Measurements from ENCODE around the gene KCNJ14. TPM values are rescaled to one million over a fixed set of nuclear protein-coding genes. Genes with fewer than 3 reads are reported as not detected.

KCNJ14 gene
- 1 to 10 TPM; 1.3 to 1.5 TPM for total RNA-seq

DNA sequence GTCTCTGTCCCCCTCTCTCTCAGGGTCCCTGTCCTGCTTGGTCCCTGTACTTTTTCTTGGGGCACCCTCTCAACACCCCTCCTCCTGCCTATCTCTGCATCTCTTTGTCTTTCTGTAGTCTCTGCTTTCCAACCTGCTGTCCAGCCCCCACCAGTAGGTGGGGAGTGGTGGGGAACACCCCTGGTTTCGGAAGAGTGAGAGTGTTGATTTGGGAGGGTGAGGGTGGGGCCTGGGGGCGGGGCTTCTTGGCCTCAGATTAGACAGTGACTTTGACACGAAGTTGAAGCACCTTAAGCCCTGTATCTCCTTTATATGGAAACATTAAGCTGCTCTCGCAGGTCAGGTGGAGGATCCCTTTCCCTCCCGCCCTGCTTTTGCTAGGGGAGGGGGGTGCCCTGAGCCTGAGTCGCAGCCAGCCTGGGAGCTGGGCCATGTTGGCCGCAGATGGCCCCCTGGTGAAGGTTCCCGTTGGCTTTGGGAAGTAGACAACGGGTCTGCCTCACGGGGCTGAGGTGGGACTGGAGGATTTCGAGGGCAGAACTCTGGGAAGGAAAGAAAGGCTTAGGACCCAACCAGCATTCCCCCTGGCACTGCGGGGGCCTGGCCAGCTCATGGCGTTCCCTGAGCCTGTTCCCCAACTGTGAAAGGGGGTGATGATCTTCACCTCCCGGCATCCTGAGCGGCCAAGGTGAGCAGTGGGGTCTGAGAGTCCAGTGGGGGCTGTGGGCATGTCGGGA, at the start of gene KCNJ14:
TSS of gene KCNJ14 (plus strand) at position 404 of the 737 bp plus-strand sequence. CDS start 6,151 bp downstream, outside the sequence.
- no peak for ATAC-seq
- no peak within 1 kb of the TSS for H3K27ac Mint-ChIP-seq
- no peaks in the 10 kb centered on the region for H3K27me3 Mint-ChIP-seq
- ChIA-PET POLR2A (interaction anchor here (0.6 to 1.2 kb wide), 4 partner anchors 9 to 64 kb away, joined by 3 read pairs; partner anchors contain the start of genes GRWD1 and KDELR1), CTCF (no interaction called here)
- H3K4me3 Mint-ChIP-seq = no peak within 1 kb of the TSS
- peaks cover 12% of the 10 kb centered on the region for H3K4me1 Mint-ChIP-seq (ENCODE audit: low read depth)
- TF ChIP-seq, protein P1, sequence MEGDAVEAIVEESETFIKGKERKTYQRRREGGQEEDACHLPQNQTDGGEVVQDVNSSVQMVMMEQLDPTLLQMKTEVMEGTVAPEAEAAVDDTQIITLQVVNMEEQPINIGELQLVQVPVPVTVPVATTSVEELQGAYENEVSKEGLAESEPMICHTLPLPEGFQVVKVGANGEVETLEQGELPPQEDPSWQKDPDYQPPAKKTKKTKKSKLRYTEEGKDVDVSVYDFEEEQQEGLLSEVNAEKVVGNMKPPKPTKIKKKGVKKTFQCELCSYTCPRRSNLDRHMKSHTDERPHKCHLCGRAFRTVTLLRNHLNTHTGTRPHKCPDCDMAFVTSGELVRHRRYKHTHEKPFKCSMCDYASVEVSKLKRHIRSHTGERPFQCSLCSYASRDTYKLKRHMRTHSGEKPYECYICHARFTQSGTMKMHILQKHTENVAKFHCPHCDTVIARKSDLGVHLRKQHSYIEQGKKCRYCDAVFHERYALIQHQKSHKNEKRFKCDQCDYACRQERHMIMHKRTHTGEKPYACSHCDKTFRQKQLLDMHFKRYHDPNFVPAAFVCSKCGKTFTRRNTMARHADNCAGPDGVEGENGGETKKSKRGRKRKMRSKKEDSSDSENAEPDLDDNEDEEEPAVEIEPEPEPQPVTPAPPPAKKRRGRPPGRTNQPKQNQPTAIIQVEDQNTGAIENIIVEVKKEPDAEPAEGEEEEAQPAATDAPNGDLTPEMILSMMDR (IDR thresholded peaks at IDR 0.05) = no peak
- H3K36me3 Mint-ChIP-seq (ENCODE audit: low read depth) = peaks cover 44% of the 10 kb centered on the region
- no peak for DNase-seq
- intact Hi-C loops (cut with micrococcal nuclease) = no loop called here
- no peaks in the 10 kb centered on the region for H3K9me3 Mint-ChIP-seq

DNA sequence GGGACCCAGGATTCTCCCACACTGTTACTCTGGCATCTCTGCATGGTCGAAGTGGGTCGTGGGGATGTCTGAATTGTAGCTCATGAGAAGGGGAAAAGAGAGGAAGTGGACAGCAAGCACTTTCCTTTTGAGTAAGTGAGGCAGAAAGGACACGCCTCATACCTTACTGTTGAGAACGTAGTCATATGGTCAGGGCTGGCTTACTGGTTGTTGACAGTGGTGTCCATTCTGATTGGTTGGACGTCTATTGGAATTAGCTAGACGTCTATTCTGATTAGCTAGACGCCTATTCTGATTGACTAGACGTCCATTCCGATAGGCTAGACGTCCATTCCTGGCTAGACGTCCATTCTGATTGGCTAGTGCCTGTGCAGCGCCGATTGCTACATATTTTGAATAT, 49.5 kb upstream of the KCNJ14 start:
- intact Hi-C loops (cut with micrococcal nuclease) = no loop called here
- TF ChIP-seq, protein P1 (IDR thresholded peaks at IDR 0.05) = no peak
- H3K27me3 Mint-ChIP-seq = peaks cover 4% of the 10 kb centered on the region
- ATAC-seq = no peak
- peaks cover 7% of the 10 kb centered on the region for H3K4me1 Mint-ChIP-seq (ENCODE audit: low read depth)
- H3K27ac Mint-ChIP-seq = no peak overlapping the region
- no peaks in the 10 kb centered on the region for H3K36me3 Mint-ChIP-seq (ENCODE audit: low read depth)
- CTCF ChIA-PET = interaction anchor here (1.0 kb wide), 1 partner anchor 15 kb away, joined by 3 read pairs; the partner anchor contains the start of gene KDELR1
- H3K9me3 Mint-ChIP-seq = no peaks in the 10 kb centered on the region
- POLR2A ChIA-PET = no interaction called here
- no peak for DNase-seq
- no peak overlapping the region for H3K4me3 Mint-ChIP-seq

DNA sequence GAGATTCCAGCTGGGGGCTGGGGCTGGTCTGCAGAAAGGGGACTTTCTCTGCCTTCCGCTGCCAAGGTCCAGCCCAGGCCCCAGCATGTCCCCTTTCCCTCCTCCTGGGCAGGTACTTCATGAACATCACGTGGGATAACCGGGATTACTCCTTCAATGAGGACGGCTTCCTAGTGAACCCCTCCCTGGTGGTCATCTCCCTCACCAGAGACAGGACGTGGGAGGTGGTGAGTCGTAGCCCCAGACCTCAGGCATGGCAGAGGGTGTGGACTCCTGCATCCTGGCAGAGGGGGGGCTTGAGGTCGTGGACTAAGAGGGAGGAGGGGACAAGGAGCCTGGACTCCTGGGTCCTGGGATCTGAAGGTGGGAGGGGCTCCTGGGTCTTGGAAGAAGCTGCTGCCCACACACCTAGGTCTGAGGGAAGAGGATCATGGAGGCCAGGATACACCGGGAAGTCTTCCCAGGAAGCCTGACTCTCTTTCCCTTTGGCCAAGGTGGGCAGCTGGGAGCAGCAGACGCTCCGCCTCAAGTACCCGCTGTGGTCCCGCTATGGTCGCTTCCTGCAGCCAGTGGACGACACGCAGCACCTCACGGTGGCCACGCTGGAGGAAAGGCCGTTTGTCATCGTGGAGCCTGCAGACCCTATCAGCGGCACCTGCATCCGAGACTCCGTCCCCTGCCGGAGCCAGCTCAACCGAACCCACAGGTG, 41.3 kb upstream of the KCNJ14 start:
- ChIA-PET CTCF (interaction anchor here (1.1 to 2.7 kb wide), 3 partner anchors 21 to 171 kb away, joined by 4 to 10 read pairs (median 5); partner anchors contain the start of genes GRIN2D and KDELR1), POLR2A (interaction anchor here (1.5 kb wide), 1 partner anchor 18 kb away, joined by 5 read pairs; no protein-coding TSS in a partner anchor)
- Mint-ChIP-seq H3K4me3 (no peak overlapping the region), H3K27ac (no peak overlapping the region), H3K36me3 (ENCODE audit: low read depth) (no peaks in the 10 kb centered on the region), H3K4me1 (ENCODE audit: low read depth) (peaks cover 20% of the 10 kb centered on the region), H3K27me3 (peaks cover 15% of the 10 kb centered on the region), H3K9me3 (no peaks in the 10 kb centered on the region)
- TF ChIP-seq, protein P1 (IDR thresholded peaks at IDR 0.05) = no peak
- ATAC-seq = no peak
- intact Hi-C loops (cut with micrococcal nuclease) = no loop called here
- no peak for DNase-seq

DNA sequence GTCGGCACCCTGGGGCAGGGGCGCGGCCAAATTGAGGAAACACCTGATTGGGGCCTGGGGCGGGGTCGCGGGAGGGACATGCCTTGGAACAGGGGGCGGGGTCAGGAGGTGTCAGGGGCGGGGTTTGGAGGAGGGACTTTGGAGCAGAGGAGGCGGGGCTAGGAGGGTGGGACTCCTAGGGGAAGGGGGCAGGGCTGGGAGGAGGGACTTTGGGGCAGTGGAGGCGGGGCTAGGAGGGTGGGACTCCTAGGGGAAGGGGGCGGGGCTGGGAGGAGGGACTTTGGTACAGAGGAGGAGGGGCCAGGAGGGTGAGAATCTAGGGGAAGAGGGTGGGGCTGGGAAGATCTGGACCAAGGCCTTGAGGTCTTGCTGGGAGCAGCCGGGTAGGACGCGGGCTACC, 40.0 kb upstream of the KCNJ14 start:
- H3K36me3 Mint-ChIP-seq (ENCODE audit: low read depth) = no peaks in the 10 kb centered on the region
- ChIA-PET POLR2A (no interaction called here), CTCF (interaction anchor here (1.7 to 2.7 kb wide), 2 partner anchors 24 to 169 kb away, joined by 5 to 10 read pairs; partner anchors contain the start of gene KDELR1)
- H3K27ac Mint-ChIP-seq = no peak overlapping the region
- TF ChIP-seq, protein P1 (IDR thresholded peaks at IDR 0.05) = no peak
- no peaks in the 10 kb centered on the region for H3K9me3 Mint-ChIP-seq
- intact Hi-C loops (cut with micrococcal nuclease) = no loop called here
- H3K4me1 Mint-ChIP-seq (ENCODE audit: low read depth) = peaks cover 24% of the 10 kb centered on the region
- no peak overlapping the region for H3K4me3 Mint-ChIP-seq
- peak; percentile 73 for ATAC-seq
- DNase-seq = peak; percentile 85
- peaks cover 15% of the 10 kb centered on the region for H3K27me3 Mint-ChIP-seq

DNA sequence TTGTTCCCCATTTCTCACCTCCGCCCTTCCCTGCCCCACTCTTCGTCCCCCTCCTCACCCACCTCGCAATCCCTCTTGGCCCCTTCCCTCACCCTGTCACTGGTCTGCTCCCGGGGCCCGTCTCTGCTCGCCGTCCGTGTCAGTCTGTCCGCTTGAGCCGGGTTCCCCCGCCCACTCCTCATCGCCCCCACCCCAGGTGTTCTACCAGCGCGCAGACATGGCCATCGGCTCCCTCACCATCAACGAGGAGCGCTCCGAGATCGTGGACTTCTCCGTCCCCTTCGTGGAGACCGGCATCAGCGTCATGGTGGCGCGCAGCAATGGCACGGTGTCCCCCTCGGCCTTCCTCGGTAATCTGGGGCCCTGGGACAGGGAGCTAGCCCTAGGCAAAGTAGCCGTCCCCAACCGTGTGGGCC, 39.6 kb upstream of the KCNJ14 start:
- H3K4me1 Mint-ChIP-seq (ENCODE audit: low read depth) = peaks cover 24% of the 10 kb centered on the region
- H3K4me3 Mint-ChIP-seq = no peak overlapping the region
- ChIA-PET POLR2A (no interaction called here), CTCF (no interaction called here)
- H3K9me3 Mint-ChIP-seq = no peaks in the 10 kb centered on the region
- TF ChIP-seq, protein P1 (IDR thresholded peaks at IDR 0.05) = no peak
- intact Hi-C loops (cut with micrococcal nuclease) = no loop called here
- H3K27me3 Mint-ChIP-seq = peaks cover 15% of the 10 kb centered on the region
- no peak overlapping the region for H3K27ac Mint-ChIP-seq
- no peak for DNase-seq
- no peak for ATAC-seq
- no peaks in the 10 kb centered on the region for H3K36me3 Mint-ChIP-seq (ENCODE audit: low read depth)
